ENCODE data around the gene PRKAR2A.

DNA sequence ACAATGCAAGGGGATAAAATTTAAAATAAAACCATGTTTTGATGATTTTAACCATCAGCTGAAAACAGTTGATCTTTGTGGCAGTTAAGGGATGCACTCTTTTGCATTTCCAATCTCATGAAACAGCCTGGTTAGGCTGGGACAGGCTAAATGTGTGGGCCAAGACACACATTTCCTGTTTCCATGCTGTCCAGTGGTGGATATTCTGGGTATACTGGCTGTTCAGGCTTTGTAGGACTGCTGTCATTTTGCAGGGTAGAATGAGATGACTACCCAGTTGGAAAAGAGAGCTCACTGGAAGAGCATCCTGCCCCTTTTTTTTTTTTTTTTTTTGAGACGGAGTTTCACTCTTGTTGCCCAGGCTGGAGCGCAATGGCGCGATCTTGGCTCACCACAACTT, 88.6 kb downstream of the PRKAR2A start:
- TF ChIP-seq, protein P1, sequence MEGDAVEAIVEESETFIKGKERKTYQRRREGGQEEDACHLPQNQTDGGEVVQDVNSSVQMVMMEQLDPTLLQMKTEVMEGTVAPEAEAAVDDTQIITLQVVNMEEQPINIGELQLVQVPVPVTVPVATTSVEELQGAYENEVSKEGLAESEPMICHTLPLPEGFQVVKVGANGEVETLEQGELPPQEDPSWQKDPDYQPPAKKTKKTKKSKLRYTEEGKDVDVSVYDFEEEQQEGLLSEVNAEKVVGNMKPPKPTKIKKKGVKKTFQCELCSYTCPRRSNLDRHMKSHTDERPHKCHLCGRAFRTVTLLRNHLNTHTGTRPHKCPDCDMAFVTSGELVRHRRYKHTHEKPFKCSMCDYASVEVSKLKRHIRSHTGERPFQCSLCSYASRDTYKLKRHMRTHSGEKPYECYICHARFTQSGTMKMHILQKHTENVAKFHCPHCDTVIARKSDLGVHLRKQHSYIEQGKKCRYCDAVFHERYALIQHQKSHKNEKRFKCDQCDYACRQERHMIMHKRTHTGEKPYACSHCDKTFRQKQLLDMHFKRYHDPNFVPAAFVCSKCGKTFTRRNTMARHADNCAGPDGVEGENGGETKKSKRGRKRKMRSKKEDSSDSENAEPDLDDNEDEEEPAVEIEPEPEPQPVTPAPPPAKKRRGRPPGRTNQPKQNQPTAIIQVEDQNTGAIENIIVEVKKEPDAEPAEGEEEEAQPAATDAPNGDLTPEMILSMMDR (IDR thresholded peaks at IDR 0.05; ENCODE audit: low read depth, low read length), result no peak
- TF ChIP-seq POLR2A (IDR thresholded peaks at IDR 0.05; ENCODE audit: extremely low read depth, insufficient read length) (no peak), MYC (IDR thresholded peaks at IDR 0.05; ENCODE audit: low read depth, low read length) (no peak)
- TF ChIP-seq, protein P2, sequence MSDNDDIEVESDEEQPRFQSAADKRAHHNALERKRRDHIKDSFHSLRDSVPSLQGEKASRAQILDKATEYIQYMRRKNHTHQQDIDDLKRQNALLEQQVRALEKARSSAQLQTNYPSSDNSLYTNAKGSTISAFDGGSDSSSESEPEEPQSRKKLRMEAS (IDR thresholded peaks at IDR 0.05; ENCODE audit: low read depth, low read length), result no peak
